NCI-H748 treated with DMSO at 0.1 percent for 48 hours (cell line): Measurements from ENCODE around the gene RUNX1.

Experiments used
- DNase-seq: peaks from one replicate; lab custom pipeline; 2025; lab: John Stamatoyannopoulos, UW

RUNX1 gene

DNA sequence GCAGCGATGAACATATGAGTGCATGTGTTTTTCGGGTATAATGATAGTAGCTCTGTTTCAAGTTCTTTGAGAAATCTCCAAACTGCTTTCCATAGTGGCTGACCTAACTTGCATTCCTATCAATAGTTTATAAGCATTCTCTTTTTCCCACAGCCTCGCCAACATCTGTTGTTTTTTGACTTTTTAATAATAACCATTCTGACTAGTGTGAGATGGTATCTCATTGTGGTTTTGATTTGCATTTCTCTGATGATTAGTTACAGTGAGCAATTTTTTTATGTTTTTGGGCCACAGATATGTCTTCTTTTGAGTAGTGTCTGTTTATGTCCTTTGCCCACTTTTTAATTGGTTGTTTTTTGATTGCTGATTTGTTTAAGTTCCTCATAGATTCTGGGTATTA is 10.6 kb upstream of the RUNX1 start:
- no peak for DNase-seq

DNA sequence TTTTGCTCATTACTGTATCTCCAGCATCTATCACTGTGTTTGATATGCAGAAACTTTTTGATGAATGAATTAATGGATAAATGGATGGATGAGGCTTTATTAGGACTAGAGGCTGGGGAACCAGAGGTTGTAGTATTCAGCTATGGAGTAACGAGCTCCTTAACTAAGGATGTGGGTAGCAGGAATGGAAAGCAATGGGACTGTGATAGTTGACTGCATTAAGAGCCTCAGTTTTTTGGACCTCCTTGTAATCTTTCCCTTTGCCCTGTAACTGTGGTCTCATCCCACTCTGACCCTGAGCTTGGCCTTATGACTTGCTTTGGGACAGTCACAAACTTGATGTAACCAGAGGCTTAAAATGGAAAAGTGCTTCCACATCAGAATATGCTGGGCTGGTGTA is 9.0 kb upstream of the RUNX1 start:
- DNase-seq, result no peak

GRCh38 chr21:35057428-35057827 is 8.3 kb upstream of the RUNX1 start:
- DNase-seq, result no peak

- DNase-seq, result no peak
Measured at GRCh38 chr21:35053356-35054096, 4.4 kb upstream of the RUNX1 start.

DNA sequence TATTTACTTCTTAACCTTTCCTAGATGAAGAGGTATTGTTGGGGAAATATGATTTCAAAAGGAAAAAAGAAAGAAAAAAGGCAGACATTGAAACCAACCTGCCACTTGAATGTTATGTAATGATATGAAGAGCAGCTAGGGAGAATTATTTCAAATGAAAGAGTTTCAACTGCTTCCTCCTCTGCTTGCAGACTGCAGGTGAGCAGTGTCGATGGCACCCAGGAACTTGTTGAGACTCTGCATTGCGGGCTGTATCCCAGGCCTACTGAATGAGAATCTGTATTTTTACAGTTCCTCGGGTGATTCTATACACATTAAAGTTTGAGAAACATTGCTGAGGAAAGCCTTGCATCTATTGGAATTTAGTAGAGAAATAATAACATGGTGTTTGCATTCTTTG is 3.7 kb upstream of the RUNX1 start:
- DNase-seq, result no peak

DNA sequence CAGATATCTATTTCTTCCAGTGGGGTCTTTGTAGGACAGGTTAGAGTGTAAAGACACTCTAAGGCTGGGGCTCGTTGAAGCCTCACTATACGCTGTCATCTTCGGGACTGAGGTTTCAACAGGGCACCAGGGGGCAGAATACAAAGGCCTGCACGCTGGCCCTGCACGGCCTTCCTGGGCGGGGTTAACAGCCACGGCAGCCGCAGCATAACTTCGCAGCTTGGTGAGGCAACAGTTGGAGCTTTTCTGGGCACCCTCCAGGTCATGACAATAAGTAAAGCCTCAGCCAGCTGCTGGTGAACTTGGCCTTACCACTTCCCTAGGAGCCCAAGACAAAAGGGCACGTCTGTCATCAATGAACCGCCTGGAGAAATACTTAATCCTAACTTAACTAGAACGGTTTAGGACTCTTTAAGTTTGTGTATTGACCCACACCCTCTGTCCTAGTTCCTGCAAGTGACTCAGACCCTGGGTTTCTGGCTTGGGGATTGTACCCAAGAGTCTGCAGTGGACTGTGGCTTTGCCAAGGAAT is 2.3 kb upstream of the RUNX1 start:
- DNase-seq, result peak; percentile 3

DNA sequence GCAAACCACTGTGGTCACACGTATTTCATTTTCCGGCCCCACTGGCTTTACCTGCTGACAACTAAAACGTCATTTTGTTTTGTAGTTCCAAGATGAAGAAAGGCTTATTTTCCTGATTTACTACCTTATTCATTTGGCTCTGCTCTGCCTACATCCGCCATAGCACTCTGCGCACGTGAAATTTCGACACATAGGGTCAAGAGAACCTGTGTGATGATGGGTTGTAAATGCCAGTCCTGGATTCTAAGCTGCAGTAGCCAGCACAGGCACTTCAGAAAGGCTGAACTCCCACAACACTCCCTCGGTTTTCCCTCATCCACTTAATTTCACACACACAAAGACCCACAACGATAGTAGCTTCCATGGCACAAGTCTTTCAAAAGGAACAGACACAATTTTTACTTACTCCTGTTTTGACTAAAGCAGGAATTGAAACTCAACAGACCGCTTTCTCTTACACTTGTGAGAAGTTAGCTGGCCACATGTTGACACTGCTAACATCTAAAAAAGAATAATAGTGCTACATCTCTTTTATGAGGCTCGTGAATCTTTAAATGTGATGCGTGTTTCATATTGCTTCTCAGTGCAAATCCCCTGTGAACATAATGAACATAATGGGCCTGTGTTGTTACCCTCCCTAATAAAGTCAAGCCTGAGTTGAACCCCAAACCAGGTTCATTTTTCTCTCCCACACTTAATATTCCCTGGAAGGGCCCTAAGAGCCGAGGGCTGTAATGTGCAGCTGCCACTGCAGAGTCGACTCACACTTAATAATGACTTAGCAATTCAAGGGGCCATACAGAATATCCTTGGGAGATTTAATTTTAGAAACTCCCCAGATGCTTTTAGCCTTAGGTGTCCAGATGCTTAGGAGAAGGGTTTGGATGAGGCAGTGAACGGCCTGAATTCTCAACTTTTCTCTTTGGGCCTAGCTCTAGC is 1.5 kb upstream of the RUNX1 start:
- no peak for DNase-seq

DNA sequence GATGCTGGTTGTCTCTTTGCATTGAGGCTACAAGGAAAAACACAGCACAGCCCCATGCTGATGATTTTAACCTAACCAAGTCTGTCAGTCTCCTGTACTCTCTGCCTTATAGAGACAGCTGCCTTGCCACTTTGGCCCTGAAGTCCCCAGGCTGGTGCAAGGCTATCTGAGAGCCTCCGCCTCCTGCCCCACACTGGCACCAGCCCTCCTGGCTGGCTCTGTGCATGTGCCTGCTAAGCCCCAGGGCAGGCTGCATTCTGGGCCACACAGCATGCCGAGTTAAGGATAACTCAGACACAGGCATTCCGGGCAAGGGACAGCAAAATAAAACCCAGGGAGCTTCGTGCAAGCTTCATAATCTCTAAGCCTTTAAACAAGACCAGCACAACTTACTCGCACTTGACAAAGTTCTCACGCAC is 910 bp downstream of the RUNX1 start:
- DNase-seq, result no peak

GRCh38 chr21:35046880-35047229 is 2.2 kb downstream of the RUNX1 start:
- no peak for DNase-seq

GRCh38 chr21:35046263-35046624 is 2.9 kb downstream of the RUNX1 start:
- no peak for DNase-seq

DNA sequence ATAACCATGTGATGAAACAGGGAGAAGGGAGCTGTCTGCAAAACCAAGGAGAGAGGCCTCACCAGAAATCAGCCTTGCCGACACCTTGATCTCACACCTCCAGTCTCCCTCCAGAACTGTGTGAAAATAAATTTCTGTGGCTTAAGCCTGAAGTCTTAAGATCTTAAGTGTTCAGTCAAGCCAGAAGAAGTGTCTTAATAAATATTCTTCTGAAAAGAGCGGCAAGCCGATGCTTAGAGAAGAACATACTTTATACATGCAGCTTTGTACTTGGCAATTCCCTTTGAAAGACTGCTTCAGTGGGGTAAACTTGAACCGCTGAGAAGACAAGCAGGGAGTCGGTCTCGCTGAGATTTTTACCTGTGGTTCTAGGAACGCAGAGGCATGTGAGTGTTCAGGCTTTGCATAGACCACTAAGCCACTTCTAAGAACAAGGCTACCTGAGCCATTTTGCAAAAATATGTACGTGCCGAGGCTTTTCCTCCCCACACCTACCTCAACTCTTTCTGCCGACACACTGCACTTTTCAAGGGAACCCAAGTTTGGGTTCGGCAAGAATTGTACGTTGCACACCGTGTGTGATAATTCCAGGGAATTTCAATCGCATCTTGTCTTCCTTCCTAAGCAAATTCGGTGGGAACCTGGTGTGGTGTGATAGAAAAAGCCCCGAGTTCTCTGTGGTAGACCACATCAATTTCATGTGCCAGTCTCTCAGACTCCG is 3.4 kb downstream of the RUNX1 start:
- DNase-seq, result no peak

DNA sequence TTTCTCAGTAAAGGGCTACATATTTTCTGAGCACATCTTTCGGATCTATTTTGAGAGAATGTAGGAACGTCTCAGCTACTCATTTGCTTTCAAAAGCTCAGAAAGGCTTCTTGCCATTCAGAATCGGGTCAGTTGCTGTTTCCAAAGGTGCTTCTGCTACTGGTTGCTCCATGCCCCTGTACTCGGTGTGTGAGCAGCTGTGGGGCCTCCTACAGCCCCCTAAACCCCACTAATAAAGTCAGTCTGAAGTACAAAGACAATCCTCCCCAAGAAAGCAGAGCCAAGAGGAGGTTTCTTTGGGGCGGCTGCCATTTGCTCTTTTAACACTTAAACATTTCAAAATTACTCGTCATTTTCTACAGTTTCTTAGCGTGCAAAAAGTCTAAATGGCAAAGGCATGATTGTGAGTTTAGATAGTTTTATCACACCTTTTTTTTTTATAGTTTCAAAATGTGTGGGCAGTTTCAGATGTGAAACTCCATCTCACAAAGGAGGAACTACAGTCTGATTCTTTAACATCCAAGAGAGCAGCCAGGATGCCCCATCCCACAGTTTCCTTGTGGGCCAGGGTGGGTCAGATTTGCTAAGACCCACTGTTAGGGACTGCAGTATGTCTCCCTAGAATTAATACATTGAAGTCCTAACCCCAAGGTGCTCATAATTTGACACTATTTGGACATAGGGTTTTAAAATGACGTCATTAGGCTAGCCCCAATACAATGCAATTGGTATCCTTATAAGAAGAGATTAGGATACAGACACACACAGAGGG is 4.1 kb downstream of the RUNX1 start:
- no peak for DNase-seq

- DNase-seq, result no peak
Measured at GRCh38 chr21:35044128-35044527, 5.0 kb downstream of the RUNX1 start.

- no peak for DNase-seq
Measured at GRCh38 chr21:35043549-35043948, 5.6 kb downstream of the RUNX1 start.

- DNase-seq, result no peak
Measured at GRCh38 chr21:35042836-35043235, 6.3 kb downstream of the RUNX1 start.

- no peak for DNase-seq
Measured at GRCh38 chr21:35041881-35042280, 7.2 kb downstream of the RUNX1 start.

DNA sequence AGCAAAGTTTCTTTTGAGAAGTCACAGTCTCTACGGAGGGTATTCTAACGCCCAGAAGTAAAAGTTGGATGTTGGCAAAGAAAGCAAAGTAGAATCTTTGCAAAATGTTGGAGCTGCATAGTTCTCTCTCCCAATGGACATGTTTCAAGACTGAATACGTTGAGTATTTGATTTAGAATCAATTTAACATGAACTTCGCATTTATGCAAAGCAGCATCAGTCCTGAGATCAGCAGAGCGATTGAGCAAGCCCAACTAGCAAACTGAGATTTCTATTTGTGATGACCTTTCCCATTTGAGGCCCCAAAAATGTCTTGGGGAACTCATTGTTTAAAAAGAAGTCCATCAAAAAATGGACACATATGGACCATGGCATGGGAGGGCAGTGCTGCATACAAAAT is 8.0 kb downstream of the RUNX1 start:
- no peak for DNase-seq

- no peak for DNase-seq
Measured at GRCh38 chr21:35039595-35040289, 9.4 kb downstream of the RUNX1 start.

- no peak for DNase-seq
Measured at GRCh38 chr21:35038772-35039319, 10.3 kb downstream of the RUNX1 start.

DNA sequence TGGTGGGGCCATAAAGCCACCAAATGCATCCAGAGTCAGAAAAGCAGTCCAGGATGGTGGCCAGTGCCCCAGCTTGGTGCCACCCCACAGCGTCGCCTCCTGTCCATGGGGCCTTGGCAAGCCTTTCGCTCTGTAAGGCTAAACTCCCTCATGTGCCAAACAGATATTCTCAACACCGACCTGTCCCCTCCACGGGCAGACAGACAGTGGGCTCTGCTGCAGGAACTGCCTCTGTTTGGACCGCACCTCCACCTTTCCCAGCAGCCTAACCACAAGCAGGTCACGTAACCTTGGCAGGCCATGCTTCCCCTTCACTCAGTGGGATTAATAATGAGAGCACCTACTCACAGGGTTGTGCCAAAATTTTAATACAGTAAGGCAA is 11.7 kb downstream of the RUNX1 start:
- no peak for DNase-seq
